HG03558 (cell line): ENCODE data around the gene GRIN3B.

ENCODE experiments used
- ATAC-seq: cut with Tn5 transposase; IDR thresholded peaks from one replicate; pipeline ENCODE4 v1.9.1; 2021; ENCODE audit warnings: moderate number of reproducible peaks; ENCODE audit not compliant: unreplicated experiment; ENCODE audit errors: extremely low read depth

The GRIN3B gene

DNA sequence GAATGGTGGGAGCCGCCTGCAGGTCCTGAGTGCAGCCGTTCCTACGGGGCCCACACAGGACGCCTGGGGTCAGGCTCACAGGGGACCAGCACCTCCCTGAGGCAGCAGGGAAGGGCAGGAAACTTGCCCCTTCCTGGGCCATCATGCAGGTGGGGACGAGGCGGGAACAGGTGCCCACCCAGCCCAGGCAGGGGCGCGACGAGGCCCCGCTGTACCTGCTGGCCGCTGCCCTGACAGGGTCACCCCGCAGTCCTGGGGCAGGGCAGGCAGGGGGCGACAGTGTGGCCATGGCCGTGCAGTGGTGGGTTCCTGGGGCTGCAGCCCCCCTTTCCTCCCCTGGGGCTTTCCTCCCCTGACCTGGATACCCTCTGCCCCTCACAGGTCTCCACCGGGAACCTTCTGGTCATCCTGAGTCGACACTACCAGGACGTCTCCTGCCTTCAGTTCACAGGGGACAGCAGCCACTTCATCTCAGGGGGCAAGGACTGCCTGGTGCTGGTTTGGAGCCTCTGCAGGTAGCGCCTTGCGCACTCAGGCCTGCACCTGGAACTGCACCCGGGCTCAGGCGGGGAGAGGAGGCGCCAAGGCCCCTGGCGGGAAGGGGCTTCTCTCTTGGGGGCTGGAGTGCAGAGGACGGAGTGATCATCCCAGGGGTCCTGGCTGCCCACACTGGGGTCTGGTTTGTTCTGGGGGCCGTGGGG is 10.7 kb upstream of the GRIN3B start:
- no peak for ATAC-seq

DNA sequence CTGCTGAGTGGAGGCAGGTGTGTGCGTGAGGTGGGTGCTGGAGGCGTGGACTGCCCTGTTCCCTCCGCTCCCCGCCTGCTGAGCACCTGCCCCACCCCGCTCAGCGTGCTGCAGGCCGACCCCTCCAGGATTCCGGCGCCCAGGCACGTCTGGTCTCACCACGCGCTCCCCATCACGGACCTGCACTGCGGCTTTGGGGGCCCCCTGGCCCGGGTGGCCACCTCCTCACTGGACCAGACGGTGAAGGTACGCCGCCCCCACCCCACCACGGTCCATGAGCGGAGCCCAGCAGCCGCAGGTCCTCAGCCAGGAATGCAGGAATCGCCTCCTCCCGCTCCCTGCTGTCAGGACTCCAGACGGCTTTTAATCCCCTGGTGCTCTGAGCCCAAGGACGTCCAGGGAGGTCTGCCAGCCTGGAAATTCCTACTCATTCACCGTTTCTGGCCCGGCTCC is 10.1 kb upstream of the GRIN3B start:
- no peak for ATAC-seq

DNA sequence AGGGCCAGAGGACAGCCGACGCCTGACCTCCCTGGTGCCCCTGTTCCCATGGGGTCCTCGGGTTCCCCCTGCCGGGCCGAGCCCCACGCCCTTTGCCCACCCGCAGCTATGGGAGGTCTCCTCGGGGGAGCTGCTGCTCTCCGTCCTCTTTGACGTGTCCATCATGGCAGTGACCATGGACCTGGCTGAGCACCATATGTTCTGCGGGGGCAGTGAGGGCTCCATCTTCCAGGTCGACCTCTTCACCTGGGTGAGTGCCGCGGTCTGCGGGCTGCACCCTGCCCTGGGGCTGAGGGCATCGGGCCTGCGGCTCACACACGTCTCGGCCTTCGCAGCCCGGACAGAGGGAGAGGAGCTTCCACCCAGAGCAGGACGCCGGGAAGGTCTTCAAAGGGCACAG is 9.5 kb upstream of the GRIN3B start:
- no peak for ATAC-seq

DNA sequence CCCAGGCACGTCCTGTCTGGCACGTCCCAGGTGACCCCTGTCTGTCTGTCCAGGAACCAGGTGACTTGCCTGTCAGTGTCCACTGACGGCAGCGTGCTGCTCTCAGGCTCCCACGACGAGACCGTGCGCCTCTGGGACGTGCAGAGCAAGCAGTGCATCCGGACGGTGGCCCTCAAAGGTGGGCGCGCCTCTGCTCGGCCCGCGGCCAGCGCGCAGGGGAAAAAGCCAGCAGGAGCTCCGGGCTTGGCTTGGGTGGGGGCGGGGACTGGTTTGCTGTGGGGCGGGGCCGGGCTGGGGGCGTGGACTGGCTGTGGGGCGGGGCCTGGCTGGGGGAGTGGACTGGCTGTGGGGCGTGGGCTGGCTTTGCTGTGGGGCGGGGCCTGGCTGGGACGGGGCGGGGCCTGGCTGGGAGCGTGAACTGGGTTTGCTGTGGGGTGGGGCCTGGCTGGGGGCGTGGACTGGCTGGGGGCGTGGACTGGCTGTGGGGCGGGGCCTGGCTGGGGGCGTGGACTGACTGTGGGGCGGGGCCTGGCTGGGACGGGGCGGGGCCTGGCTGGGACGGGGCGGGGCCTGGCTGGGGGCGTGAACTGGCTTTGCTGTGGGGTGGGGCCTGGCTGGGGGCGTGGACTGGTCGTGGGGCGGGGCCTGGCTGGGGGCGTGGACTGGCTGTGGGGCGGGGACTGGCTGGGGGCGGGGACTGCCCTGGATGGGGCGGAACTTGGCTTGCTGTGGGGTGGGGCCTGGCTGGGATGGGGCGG is 8.9 kb upstream of the GRIN3B start:
- ATAC-seq, result no peak

DNA sequence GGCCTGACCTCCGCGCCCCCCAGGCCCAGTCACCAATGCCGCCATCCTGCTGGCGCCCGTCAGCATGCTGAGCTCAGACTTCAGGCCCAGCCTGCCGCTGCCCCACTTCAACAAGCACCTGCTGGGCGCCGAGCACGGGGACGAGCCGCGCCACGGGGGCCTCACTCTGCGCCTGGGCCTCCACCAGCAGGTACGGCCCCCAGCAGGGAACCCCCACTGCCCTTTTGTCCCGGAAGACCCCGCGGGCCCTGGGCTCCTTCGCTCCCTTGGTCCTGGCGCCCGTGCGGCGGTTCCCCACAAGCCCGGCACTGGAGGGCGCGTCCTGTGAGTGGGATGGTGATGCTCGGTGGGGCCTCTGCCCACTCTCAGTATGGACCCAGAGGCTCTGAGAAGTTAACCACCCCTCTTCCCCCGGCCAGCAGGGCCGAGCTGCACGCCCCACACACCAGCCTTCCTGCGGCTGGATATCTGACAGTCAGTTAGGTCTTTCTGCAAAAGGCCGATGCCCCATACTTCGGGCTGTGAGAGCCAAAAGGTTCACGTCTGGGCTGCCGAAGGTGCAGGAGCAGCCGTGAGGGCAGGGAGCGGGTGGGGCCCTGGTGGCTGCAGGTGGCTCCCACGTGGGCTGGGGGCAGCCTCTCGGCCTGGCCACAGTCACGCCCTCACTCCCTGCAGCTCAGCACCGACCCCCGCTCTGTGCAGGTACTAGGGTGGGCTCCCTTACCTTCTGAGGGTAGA is 8.1 kb upstream of the GRIN3B start:
- no peak for ATAC-seq

DNA sequence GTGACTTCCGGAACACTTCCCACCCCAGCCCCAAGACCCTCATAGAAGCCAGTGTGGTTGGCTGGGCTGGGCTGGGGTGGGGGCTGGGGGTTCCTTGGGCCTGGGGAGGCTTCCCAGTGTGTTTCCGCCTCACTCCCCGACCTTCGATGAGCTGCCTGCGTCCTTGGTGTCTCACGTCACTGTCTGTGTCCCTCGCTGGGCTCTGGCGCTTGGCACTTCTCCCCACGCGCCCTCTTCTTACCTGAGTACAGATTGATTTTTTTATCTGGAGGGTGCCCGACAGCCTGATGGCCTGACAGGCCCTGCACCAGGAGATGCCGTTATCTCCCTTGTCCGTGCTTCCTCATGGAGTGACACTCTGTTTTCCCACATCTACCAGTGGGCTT is 7.6 kb upstream of the GRIN3B start:
- ATAC-seq, result no peak

DNA sequence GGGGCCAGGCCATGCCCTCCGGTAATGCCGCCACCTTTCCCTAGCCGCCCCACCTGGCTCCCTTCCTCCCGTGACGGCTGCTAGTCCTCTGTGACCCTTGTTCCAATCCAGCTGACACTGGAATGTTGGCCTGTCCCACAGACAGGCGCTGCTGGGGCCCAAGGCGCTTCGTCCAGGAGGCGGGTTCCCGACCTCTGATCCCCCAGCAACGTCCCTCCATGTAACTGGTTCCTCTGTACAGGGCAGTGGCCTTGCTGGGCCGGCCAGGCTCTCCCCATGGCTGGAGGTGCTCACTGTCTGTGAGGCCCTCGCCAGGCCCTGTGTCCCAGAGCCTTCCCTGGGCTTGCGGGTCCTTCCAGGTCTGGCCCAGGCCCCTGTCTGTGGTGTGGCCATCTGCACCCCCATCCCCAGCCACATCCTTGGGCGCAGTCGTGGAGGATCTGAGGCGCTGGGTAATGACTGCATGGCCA is 6.8 kb upstream of the GRIN3B start:
- no peak for ATAC-seq

DNA sequence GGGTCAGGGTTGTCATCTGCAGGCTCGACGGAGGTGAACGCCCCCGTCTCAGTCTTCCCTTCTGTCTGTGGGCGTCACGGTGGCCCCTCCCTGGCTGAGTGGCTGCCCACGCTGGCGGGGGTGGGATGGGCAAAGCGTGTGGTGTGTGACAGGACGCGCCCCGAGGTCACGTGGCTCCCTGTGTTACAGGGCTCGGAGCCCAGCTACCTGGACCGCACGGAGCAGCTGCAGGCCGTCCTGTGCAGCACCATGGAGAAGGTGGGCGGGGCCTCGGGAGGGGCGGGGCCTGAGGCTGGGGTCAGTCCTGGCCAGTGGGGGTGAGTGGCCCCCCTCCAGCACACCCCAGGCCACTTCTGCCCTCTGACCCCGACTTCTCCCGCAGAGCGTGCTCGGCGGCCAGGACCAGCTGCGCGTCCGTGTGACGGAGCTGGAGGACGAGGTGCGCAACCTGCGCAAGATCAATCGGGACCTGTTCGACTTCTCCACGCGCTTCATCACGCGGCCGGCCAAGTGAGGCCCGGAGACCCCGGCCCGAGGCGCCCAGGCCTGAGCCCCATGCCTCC is 6.3 kb upstream of the GRIN3B start:
- no peak for ATAC-seq

DNA sequence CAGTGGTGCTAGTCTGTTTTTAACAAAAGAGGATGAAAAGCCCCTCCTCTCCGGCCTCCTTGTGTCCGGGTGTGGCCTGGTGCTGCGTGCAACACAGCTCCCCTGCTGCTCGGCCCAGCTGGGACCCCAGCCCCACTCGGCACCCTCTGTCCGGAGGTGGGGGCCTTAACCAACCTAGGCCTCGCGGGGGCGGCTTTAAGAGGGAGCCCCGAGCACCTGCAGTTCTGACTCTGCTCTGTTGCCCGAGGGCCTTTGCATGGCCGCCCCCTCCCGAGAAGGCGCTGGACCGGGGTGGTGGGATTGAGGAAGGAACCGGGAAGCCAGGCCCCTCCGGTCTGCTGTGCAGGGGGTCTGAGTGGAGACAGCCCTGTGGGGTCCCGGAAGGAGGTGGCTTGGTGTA is 5.7 kb upstream of the GRIN3B start:
- no peak for ATAC-seq

DNA sequence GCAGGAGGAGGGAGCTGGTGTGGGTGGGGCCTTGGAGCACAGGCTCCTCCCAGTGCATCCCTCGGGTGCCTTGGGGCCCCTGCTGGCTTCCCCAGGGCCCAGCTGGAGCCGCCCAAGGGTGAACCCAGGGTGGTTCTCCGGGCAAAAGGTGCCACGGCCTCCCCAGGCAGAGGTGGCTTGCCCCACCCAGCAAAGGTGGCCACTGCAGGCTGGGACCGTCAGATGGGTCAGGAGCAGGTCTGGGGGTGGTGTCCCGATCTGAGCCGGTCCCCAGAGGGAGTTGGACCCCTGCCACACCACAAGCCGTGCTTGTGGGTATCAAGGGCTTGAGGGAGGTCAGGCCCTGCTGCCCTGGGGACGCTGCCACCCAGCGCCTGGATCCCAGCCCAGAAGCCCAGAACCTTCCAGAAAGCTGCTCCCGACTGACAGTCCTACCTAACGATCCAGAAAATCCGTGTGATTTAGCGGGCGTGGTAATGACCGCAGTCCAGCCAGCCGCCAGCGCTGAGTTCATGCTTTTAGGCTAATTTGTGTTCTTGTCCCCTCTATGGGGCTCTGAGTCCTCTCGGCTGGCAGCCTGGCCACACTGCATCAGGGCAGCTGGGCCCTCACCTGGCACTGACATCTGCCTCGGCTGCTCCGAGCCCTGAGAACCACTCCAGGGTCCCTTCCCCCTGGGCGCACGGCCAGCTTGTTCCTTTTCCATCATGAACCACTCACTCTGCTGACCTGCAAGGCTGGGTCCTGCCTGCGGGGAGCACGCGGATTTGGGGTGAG is 5.0 kb upstream of the GRIN3B start:
- no peak for ATAC-seq

DNA sequence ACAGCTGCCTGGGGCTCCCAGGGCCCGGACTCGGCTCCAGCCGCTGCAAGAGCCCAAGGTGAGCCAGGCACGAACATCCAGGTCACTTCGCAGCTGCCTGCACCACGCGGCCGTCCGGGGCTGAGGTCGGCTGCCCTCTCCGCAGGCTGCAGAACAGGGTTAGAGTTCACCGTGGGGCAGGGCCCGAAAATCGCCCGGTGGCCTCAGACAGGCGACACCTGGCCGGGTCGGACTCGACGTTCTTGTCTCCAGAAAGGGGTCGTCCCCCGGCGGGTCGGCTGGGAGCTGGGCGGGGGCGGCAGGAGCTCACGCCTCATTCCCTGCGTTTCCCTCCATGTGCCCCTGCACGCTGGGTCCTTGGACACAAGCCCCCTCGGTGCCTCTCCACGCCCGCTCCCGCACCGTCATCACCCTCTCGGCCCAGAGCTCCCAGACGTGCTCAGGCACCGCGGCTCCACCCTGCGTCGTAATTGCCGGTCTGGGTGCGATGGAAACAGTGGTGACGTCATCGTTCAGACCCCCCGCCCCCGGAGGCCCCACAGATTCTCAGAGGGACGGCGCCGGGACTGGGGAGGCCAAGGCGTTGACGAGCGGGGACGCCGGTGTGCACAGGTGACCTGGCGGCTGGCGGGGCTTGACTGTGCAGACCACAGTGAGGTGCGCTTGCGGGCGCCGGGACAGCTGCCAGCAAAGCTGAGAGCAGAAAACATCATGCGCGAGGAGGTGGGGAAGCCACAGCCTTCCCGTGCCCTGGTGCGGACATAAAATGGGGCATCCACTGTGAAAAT is 4.0 kb upstream of the GRIN3B start:
- no peak for ATAC-seq

DNA sequence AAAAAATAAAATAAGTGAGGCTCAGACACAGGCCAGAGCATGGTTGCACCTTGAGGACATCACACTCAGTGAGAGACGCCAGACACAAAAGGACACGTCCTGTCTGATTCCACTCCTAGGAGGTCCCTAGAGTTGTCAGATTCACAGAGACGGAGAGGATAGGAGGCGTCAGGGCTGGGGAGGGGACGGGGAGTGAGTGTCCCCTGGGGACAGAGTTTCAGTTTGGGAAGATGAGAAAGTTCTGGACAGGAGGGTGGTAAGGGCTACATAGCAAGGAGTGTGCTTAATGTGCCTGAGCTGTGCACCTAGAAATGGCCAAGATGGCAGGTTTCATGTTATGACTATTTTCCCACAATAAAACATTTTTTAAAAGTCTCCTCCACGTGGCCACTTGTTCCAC is 2.2 kb upstream of the GRIN3B start:
- ATAC-seq, result no peak

DNA sequence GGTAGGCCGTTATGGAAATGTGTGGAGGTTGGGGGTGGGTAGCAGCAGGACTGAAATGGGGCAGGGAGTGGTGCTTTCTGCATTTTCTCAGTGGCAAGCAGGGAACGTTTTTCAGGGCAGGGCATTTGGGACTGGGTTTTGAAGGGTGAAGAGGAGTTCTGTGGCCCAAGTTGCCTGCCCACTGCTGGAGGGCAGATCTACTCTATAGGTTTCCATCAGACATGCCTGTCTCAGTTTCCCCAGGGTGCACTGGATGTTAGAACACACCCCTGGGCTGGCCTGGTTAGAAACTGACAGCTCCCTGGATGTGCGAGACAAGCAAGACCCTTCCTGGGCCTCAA is 870 bp upstream of the GRIN3B start:
- no peak for ATAC-seq

DNA sequence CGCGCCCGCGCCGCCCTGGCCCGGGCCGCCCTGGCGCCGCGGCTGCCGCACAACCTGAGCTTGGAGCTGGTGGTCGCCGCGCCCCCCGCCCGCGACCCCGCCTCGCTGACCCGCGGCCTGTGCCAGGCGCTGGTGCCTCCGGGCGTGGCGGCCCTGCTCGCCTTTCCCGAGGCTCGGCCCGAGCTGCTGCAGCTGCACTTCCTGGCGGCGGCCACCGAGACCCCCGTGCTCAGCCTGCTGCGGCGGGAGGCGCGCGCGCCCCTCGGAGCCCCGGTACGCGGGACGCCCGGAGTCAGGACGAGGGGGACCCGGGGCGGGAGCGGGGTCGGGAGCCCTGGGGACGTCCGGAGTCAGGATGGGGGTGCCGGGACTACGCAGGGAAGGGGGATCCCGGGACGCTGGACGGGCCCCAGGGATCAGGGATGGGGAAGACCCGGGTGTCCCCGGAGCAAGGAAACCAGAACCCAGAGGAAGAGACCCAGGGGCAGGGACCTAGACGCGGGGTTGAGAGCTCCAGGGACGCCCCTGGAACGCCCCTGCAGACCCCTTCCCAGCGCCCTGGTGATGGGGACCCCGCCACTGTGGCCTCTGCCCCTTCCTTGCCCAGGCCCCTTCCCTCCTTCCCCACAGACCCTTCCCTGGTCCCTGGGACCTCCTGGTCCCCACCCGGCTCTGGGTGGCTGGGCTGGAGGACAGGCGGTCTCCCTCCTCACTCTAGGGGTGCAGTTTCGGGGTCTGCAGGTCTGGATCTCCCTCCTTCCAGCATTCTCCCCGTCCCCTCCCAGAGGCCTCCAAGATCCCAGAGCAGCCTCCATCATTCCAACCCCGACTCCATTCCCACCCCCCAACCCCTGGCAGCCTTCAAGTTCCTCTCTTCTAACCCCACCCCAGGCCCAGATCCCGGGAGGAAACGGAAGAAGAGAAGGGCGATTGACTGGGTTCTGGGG is 645 bp downstream of the GRIN3B start:
- ATAC-seq, result no peak

DNA sequence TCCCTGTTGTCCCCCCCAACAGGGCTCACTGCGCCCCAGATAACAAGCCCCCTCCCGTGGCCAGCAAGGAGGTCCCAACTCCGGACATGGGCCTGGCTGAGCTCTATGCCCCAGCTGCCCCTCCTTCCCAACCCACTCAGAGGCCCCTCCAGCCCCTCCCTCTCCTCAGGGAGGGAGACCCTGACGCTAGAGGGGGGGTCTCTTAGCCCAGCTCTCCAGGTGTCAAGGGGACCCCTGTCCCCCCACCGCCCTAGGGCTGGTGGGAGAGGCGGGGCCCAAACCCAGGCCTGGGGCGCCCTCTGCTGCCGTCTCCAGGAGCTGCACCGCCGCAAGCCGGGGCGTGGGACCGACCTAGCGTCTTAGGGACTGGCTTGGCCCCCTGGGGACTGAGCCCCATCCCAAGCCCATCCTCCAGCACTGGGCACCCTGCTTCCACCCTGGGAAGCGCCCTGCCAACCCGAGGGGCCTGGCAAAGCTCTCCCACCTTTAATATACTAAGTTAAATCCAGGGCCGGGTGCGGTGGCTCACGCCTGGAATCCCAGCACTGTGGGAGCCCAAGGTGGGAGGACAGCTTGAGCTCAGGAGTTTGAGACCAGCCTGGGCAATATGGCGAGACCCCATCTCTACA is 1.4 kb downstream of the GRIN3B start:
- no peak for ATAC-seq

DNA sequence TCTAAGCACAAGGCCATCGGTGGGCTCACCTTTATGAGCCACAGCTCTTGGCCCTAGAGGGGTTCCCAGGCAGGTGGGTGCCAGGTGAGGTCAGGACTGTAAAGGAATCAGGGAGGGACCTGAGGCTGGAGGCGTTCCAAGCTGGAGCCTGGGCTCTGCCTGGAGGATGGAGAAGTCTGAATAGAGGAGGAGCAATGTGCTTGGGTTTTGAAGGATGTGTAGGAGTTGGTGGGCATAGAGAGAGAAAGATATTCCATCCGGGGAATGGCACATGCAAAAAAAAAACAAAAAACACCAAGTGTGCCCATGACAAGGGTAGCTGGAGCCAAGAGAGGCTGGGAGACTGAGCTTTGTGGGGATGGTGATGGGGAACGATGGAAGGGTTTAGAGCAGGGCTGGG is 2.4 kb downstream of the GRIN3B start:
- no peak for ATAC-seq

DNA sequence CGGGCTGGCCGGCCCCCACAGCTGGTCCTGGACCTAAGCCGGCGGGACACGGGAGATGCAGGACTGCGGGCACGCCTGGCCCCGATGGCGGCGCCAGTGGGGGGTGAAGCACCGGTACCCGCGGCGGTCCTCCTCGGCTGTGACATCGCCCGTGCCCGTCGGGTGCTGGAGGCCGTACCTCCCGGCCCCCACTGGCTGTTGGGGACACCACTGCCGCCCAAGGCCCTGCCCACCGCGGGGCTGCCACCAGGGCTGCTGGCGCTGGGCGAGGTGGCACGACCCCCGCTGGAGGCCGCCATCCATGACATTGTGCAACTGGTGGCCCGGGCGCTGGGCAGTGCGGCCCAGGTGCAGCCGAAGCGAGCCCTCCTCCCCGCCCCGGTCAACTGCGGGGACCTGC is 3.1 kb downstream of the GRIN3B start:
- ATAC-seq, result no peak

DNA sequence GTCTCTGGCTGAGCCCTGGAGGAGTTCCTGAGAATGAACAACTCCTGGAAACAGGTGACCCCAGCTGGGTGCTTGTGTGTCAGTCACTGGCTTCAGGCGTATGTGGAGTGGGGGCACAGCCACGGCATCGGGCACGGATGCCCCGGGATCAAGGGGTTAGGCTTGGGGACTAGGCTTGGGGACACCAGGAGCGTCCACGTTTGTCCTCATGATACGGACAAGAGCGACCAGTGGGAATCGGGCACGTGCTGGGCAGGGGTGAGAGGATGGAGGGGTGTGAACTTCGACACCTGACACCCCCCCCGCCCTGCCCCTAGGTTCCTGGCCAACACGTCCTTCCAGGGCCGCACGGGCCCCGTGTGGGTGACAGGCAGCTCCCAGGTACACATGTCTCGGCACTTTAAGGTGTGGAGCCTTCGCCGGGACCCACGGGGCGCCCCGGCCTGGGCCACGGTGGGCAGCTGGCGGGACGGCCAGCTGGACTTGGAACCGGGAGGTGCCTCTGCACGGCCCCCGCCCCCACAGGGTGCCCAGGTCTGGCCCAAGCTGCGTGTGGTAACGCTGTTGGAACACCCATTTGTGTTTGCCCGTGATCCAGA is 4.1 kb downstream of the GRIN3B start:
- no peak for ATAC-seq
